ENCODE results near the gene ADGRG6.
"Not testable (repeated sequence)": the region's sequence is repeated elsewhere in the genome, so short reads cannot be mapped to it uniquely, and the experiment has no call there.

The ADGRG6 gene

GRCh38 chr6:142426444-142427132 is 124.8 kb downstream of the ADGRG6 start:
- not testable (repeated sequence) for H3K27ac ChIP-seq, H3K4me3 ChIP-seq

- H3K27ac ChIP-seq, H3K4me3 ChIP-seq: not testable (repeated sequence)
Observed at GRCh38 chr6:142428468-142428867, 126.7 kb downstream of the ADGRG6 start.

DNA sequence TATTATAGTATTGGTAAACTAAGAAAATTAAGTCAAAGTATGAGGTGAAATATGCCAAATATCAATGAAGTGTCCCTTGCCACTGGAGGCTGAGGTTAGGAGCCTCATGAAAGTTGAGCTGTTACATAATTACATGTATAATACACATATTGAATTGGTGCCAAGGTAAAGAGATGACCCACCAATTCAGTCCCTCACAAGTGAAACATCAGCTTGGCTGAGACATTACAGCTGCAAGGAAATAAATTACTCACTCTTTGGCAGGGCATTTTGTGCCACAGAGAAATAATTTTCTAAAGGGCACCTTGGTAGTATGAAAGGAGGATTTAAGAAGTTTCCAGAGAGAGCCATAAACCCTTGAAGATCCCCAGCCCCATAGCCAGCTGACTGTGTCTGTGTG is 127.4 kb downstream of the ADGRG6 start:
- H3K4me3 ChIP-seq: no peak overlapping the region
- H3K27ac ChIP-seq: no peak overlapping the region

GRCh38 chr6:142433419-142433818 is 131.6 kb downstream of the ADGRG6 start:
- H3K4me3 ChIP-seq: no peak overlapping the region
- H3K27ac ChIP-seq: no peak overlapping the region

DNA sequence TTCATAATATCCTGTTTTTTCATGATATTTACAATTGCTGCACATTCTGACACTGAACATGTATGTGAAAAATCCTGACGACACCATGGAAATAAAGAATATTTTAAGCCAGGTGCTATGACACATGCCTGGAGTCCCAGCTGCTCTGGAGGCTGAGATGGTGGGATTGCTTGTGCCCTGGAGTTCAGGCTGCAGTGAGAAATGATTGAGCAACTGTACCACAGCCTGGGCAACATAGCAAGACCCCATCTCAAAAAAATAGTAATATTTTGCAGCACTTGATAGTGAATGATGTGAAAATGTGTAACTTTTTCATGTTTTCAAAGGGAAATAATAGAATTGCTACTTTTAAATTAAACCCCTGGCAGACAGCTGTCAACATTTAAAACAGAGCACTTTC is 137.1 kb downstream of the ADGRG6 start:
- Histone ChIP-seq H3K27ac (no peak overlapping the region), H3K4me3 (no peak overlapping the region)

DNA sequence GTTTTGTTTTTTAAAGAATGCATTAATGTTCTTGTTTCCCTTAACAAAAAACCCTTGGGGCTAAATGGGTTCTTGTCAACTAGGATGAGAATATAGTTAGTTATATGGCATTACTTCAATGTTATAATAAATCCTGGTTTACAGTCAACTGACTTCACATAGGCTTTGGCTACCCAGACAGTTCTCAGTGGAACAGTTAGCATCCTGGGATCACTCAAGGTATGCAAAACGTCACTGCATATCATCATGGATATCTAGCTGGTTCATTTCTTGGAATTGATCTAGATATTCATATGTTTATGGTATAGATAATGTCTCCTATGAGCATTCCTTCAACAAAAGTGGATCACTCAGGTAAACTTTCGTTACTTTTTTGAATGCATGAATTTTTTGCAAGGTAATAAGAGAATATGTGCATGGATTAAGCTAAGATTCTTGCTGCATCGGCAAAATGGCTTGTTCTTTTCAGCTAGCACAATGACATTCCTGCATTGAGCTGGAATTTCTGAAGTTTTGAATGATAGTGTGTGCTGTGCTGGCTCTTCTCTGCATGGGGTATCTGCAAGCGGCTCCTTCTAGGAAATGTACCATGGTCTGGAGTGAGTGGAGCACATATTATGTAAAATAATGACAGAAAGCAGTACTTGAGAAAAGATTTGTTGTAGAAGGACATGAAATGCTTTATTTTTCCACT is 138.9 kb downstream of the ADGRG6 start:
- Histone ChIP-seq H3K4me3 (no peak overlapping the region), H3K27ac (no peak overlapping the region)

DNA sequence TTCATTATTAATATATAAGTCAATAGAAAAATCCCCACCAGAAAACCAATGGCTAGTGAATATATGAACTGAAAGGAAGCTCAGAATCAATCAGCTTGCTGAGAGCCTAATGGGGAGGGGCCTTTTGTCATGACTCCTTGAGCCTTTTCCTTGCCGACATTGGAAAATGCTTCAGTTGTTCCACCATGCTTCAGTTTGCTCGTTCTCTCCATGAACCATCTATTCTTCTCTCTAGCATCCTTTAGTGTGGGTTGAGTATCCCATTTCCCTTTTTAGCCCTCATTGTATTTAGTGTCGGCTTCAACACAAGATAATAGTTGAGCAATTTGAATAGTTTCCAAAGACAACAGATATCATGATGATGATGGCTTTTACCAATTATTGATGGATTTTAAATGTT is 139.9 kb downstream of the ADGRG6 start:
- H3K27ac ChIP-seq: no peak overlapping the region
- H3K4me3 ChIP-seq: no peak overlapping the region

DNA sequence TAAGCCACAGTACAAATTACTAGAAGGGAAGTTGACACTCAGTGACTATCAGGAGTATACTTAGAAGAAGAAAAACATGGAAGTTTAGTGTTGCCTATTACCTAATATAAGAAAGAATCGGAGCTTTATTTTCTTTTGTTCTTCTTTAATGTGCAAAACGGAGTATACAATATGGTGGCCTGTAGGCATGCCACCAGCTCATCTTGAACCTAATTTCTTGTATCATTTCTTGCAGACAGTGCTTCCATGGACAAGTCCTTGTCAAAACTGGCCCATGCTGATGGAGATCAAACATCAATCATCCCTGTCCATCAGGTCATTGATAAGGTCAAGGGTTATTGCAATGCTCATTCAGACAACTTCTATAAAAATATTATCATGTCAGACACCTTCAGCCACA is 141.3 kb downstream of the ADGRG6 start:
- Histone ChIP-seq H3K27ac (no peak overlapping the region), H3K4me3 (no peak overlapping the region)

- no peak overlapping the region for H3K4me3 ChIP-seq
- H3K27ac ChIP-seq: no peak overlapping the region
Observed at GRCh38 chr6:142443532-142443931, 141.7 kb downstream of the ADGRG6 start.

DNA sequence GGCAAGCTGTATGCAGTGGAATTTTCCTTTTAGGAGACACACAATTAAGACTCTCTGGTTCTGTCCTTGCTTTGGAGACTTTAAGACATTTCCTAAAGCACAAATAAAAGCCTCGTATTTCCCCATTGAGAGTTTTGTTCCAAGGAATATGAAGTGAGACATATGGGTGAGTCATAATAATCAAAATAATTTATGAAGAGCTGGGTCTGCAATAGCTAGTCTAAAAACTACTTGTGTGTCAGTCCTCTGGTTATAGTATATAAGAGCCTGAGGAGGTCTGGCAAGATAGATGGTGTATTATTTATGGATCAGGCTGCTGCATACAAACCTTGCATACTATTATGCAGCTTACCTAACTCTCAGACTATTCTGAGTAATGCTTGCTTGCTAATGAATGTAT is 142.6 kb downstream of the ADGRG6 start:
- no peak overlapping the region for H3K4me3 ChIP-seq
- H3K27ac ChIP-seq: no peak overlapping the region

DNA sequence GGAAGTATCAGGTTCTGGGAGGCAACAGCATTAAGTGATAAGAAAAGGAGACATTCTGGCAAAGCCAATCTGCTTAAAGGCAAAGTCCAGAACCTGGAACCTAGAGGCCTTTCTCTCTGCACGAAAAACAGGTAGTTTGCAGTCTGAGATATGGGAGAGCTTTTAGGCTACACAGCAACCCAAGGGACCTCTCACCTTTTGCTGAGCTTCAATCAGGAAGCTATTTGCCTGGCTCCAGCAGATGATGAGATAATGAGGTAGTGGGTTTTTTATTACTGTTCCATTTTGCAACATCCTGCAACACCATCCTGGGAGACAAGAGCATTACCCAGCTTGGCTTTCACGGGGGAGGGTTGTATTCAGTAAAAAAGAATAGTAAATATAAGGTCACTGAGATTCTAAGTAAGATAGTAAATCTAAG is 143.1 kb downstream of the ADGRG6 start:
- Histone ChIP-seq H3K4me3 (no peak overlapping the region), H3K27ac (no peak overlapping the region)

GRCh38 chr6:142446168-142446567 is 144.4 kb downstream of the ADGRG6 start:
- Histone ChIP-seq H3K4me3 (no peak overlapping the region), H3K27ac (no peak overlapping the region)

DNA sequence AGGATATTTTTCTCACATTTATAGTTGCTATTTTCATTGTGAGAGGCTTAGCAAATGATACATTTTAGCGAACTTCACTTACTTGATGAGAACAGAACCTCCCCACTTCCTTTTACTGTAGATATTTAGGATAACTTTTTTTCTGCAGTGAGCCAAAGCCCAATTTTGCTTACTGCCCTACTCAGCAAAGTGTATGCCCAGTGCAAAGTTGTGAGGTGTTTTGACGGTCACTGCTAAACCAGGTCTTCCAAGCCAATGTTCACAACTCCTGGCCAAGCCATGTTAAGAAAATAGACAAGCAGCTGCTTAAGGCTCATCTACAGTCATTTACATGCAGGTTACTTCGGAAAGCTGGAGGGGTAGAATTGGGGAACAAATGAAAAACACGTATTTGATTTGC is 144.8 kb downstream of the ADGRG6 start:
- Histone ChIP-seq H3K27ac (no peak overlapping the region), H3K4me3 (no peak overlapping the region)

GRCh38 chr6:142448091-142448729 is 146.4 kb downstream of the ADGRG6 start:
- no peak overlapping the region for H3K27ac ChIP-seq
- H3K4me3 ChIP-seq: no peak overlapping the region

DNA sequence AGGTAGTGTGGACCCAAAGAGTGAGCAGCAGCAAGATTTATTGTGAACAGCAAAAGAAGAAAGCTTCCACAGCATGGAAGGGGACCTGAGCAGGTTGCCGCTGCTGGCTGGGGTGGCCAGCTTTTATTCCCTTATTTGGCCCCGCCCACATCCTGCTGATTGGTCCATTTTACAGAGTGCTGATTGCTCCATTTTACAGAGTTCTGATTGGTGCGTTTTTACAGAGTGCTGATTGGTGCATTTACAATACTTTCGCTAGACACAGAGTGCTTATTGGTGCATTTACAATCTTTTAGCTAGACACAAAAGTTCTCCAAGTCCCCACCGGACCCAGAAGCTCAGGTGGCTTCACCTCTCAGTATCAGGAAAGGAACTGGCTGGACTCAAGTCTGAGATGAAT is 149.0 kb downstream of the ADGRG6 start:
- H3K27ac ChIP-seq, H3K4me3 ChIP-seq: not testable (repeated sequence)

DNA sequence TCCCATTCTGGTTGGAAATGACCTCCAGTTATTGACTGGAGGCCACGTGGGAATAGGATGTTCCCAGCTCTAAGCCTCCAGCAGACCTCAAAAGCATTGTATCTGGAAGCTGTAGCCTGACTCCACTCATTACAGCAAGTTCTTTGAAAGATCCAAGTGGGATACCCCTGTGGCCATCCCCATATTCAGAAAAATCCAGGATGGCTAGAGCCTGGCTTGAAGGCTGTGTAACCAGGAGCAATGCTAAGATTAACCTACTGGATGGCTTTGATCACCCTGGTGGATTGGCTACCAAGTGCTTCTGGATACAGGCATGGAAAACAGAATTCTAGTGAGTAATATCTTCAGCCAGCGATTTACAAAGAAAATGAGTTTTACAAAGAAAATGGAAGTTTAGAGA is 151.2 kb downstream of the ADGRG6 start:
- Histone ChIP-seq H3K27ac (no peak overlapping the region), H3K4me3 (no peak overlapping the region)

GRCh38 chr6:142454196-142454595 is 152.4 kb downstream of the ADGRG6 start:
- not testable (repeated sequence) for H3K27ac ChIP-seq, H3K4me3 ChIP-seq

- H3K27ac ChIP-seq, H3K4me3 ChIP-seq: not testable (repeated sequence)
Observed at GRCh38 chr6:142454848-142455247, 153.0 kb downstream of the ADGRG6 start.

DNA sequence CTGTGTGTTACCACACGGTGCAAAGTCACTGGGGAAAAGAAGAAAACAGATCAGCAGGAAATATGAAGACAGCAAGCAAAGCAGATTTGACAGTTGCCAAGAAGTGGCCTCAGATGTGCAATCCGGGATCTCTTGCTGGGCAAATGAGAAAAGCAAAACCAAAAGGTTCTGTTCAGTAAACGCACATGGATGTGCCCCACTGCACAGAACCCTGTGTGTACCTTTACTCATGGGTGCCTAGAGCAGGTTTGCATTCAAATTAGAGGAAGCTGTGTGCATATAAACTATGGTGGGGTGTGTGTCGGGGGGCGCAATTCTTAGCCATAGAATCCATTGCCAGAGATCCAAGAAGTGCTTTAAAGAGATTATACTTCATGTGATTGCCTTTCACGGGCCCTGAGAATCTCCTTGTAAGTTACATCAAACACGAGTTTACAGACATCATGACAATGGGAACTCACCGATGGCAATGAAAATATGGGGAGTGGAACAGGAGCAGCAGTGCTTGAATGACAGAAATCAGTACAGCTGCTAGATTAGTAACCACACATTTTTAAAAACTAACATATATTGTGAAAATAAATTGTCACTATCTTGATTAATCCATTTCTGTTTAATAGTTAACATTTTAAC is 154.3 kb downstream of the ADGRG6 start:
- Histone ChIP-seq H3K27ac (no peak overlapping the region), H3K4me3 (no peak overlapping the region)

DNA sequence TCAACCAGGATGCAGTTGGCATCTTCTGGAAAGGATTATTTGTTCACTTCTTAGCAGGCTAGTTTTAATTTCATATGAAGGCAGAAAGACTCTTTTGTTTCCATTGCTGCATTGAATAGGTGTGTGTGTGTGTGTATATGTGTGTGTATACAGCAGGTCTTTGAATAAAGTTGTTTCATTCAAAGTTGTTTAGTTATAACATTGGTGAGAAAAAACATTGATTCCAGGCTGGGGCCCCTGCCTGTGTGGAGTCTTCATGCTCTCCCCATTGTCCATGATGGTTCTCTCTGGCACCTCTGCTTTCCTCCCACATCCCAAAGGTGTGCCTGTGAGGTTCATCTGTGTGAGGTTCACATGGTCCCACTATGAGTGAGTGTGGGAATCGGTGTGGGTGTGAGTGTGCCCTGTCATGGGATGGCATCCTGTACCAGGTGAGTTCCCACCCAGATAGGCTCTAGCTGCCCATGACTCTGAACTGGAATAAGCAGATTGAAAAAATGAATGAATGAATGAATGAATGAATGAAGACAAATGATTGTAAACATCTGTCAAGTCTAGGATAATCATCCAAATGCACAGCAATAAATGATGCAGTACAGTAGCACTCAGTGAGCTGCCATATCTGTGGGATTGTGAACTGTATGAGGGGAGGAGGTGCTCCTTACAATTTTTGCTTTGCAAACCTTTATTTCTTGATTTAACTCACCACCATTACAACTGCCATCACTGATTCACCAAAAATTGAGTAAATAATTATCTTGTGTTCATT is 156.0 kb downstream of the ADGRG6 start:
- no peak overlapping the region for H3K27ac ChIP-seq
- H3K4me3 ChIP-seq: no peak overlapping the region
